CD14-positive monocyte (primary cell): ENCODE measurements around the gene SAV1. TPM values are rescaled to one million over a fixed set of nuclear protein-coding genes. Genes with fewer than 3 reads are reported as not detected.

Experiments used
- DNase-seq, 3 donors: peaks; one replicate each; pipeline ENCODE4 v3.0.0-alpha.2; 2011 to 2022
- H2AFZ ChIP-seq: 2 replicates; pipeline ENCODE4 v1.6.0; 2012; ENCODE audit warnings: mild to moderate bottlenecking, low read depth, low read length, inconsistent platforms; ENCODE audit not compliant: insufficient read depth, poor library complexity, severe bottlenecking
- H3K27ac ChIP-seq, 2 donors: 1 replicate in 1 of 2; 2 replicates in 1 of 2; pipeline ENCODE4 v1.5.1; 2012 to 2013; ENCODE audit warnings: low read length in 2 of 2, control low read depth in 1 of 2, inconsistent platforms in 1 of 2, low read depth in 1 of 2, mild to moderate bottlenecking in 1 of 2
- H3K27me3 ChIP-seq, 2 donors: one replicate each; pipeline versions ENCODE4 v1.6.0 to v1.6.1; 2011 to 2013; ENCODE audit warnings: low read length in 2 of 2; ENCODE audit not compliant: control insufficient read depth in 2 of 2, insufficient read depth in 2 of 2
- H3K36me3 ChIP-seq, 2 donors: replicated peaks in 1 of 2; 1 replicate in 1 of 2; 2 replicates in 1 of 2; pipeline versions ENCODE4 v1.5.1 to v1.6.1; 2012 to 2013; ENCODE audit warnings: low read length in 2 of 2, control low read depth in 1 of 2, inconsistent platforms in 1 of 2, mild to moderate bottlenecking in 1 of 2; ENCODE audit not compliant: insufficient read depth in 2 of 2, control insufficient read depth in 1 of 2
- H3K4me1 ChIP-seq, 2 donors: 1 replicate in 1 of 2; 2 replicates in 1 of 2; pipeline versions ENCODE4 v1.5.1 to v1.6.1; 2012 to 2013; ENCODE audit warnings: low read length in 2 of 2, control low read depth in 1 of 2, inconsistent platforms in 1 of 2, mild to moderate bottlenecking in 1 of 2, moderate library complexity in 1 of 2; ENCODE audit not compliant: insufficient read depth in 2 of 2, control insufficient read depth in 1 of 2
- H3K4me2 ChIP-seq: replicated peaks from 2 replicates; pipeline ENCODE3; 2012; ENCODE audit warnings: low read length, moderate library complexity, mild to moderate bottlenecking; ENCODE audit not compliant: poor library complexity, severe bottlenecking; ENCODE audit errors: extremely low read depth
- H3K4me3 ChIP-seq, 3 experiments: fragments of 200-600 bp in 1 of 3; sonication (generic) in 1 of 3; replicated peaks in 1 of 3; 1 replicate in 2 of 3; 2 replicates in 1 of 3; pipeline ENCODE4 v1.5.1; 2011 to 2013; ENCODE audit warnings: low read length in 3 of 3, mild to moderate bottlenecking in 3 of 3, control low read depth in 2 of 3, low read depth in 2 of 3, inconsistent platforms in 1 of 3, moderate library complexity in 1 of 3
- H3K79me2 ChIP-seq: 2 replicates; pipeline ENCODE4 v1.6.0; 2012; ENCODE audit warnings: mild to moderate bottlenecking, control low read depth, inconsistent platforms, low read length, moderate library complexity; ENCODE audit not compliant: insufficient read depth
- H3K9ac ChIP-seq: 2 replicates; pipeline ENCODE4 v1.6.0; 2017; ENCODE audit warnings: low read length, mild to moderate bottlenecking; ENCODE audit not compliant: insufficient read depth, poor library complexity, severe bottlenecking
- H3K9me3 ChIP-seq, 2 donors: replicated peaks in 1 of 2; 1 replicate in 1 of 2; 2 replicates in 1 of 2; pipeline versions ENCODE4 v1.5.1 to v1.6.1; 2012 to 2013; ENCODE audit warnings: low read length in 2 of 2, control low read depth in 1 of 2; ENCODE audit not compliant: control insufficient read depth in 1 of 2, insufficient read depth in 1 of 2
- H4K20me1 ChIP-seq: 2 replicates; pipeline ENCODE4 v1.6.0; 2012; ENCODE audit warnings: mild to moderate bottlenecking, low read length, control low read depth, moderate library complexity; ENCODE audit not compliant: insufficient read depth
- H3K27ac Mint-ChIP-seq, 7 donors: one replicate each; pipeline ENCODE4 v1.8.0; 2020; ENCODE audit warnings: mild to moderate bottlenecking in 7 of 7, mixed read lengths in 7 of 7, moderate library complexity in 6 of 7, inconsistent platforms in 2 of 7
- H3K27me3 Mint-ChIP-seq, 3 donors: one replicate each; pipeline ENCODE4 v1.8.0; 2021 to 2022; ENCODE audit warnings: low read depth in 3 of 3, mild to moderate bottlenecking in 3 of 3, mixed read lengths in 3 of 3, moderate library complexity in 3 of 3, inconsistent platforms in 1 of 3
- H3K36me3 Mint-ChIP-seq, 2 donors: one replicate each; pipeline ENCODE4 v1.8.0; 2020; ENCODE audit warnings: mixed read lengths in 2 of 2, inconsistent platforms in 1 of 2, mild to moderate bottlenecking in 1 of 2
- H3K4me1 Mint-ChIP-seq: one replicate; pipeline ENCODE4 v1.8.0; 2020; ENCODE audit warnings: mild to moderate bottlenecking, mixed read lengths
- H3K4me3 Mint-ChIP-seq, 2 donors: one replicate each; pipeline ENCODE4 v1.8.0; 2020; ENCODE audit warnings: mild to moderate bottlenecking in 2 of 2, mixed read lengths in 2 of 2, moderate library complexity in 1 of 2
- H3K9me3 Mint-ChIP-seq, 7 donors: one replicate each; pipeline ENCODE4 v1.8.0; 2020 to 2022; ENCODE audit warnings: mixed read lengths in 7 of 7, mild to moderate bottlenecking in 6 of 7, moderate library complexity in 6 of 7, inconsistent platforms in 2 of 7
- CTCF ChIP-seq: fragments of 200-600 bp; IDR thresholded peaks from one replicate; pipeline ENCODE4 v1.8.0; 2022; ENCODE audit warnings: antibody characterized with exemption, mild to moderate bottlenecking
- WGBS: methylation state at CpG from one replicate; pipeline ENCODE4 v1.1.5; 2013; ENCODE audit warnings: missing lambda C conversion rate; ENCODE audit not compliant: insufficient coverage; 5-methylcytosine and 5-hydroxymethylcytosine counted together
- intact Hi-C, 2 donors: fragments of 100-400 bp; cut with micrococcal nuclease; formaldehyde crosslinking; loops; one replicate each; pipeline versions ENCODE4 v1.15.0 to v1.15.1; 2023
- polyA plus RNA-seq, 3 donors: library from polyadenylated mRNA; depleted of rRNA in 1 of 3; unstranded in 2 of 3; stranded (reverse) in 1 of 3; fragments of 300-500 nt in 2 of 3; fragments of >200 nt in 1 of 3; fragmentation: Illumina TruSeq in 2 of 3; gene quantifications; 1 replicate in 2 of 3; 2 replicates in 1 of 3; pipeline ENCODE4 v1.2.3, GENCODE V29; 2012 to 2021

SAV1 gene
- polyA plus RNA-seq, 3 donors, result 1.8 to 5.1 (median 4.8) TPM

GRCh38 chr14:50635141-50635540 lies 33.0 kb downstream of the SAV1 start:
- no peak for DNase-seq
- Histone ChIP-seq H3K27me3 (no peaks in the 10 kb centered on the region), H3K36me3 (peaks cover 2 to 8% of the 10 kb centered on the region in 2 donors), H3K4me2 (no peak overlapping the region), H3K9me3 (no peaks in the 10 kb centered on the region), H3K79me2 (no peaks in the 10 kb centered on the region), H3K4me3 (no peak overlapping the region), H2AFZ (no peak overlapping the region), H4K20me1 (no peaks in the 10 kb centered on the region), H3K4me1 (no peaks in the 10 kb centered on the region), H3K9ac (no peak overlapping the region), H3K27ac (no peak overlapping the region)
- no peak overlapping the region for H3K27ac Mint-ChIP-seq
- intact Hi-C loops, result no loop called here
- H3K4me3 Mint-ChIP-seq, result no peak overlapping the region
- WGBS, result no CpG with 5 or more reads among the region's 2 CpGs
- no peaks in the 10 kb centered on the region for H3K9me3 Mint-ChIP-seq
- H3K4me1 Mint-ChIP-seq, result no peaks in the 10 kb centered on the region
- H3K36me3 Mint-ChIP-seq, result peaks cover 18 to 25% of the 10 kb centered on the region in 2 donors
- no peaks in the 10 kb centered on the region for H3K27me3 Mint-ChIP-seq
- no peak for TF ChIP-seq CTCF

GRCh38 chr14:50633954-50634353 lies 34.2 kb downstream of the SAV1 start:
- Histone ChIP-seq H3K9me3 (no peaks in the 10 kb centered on the region), H3K36me3 (peaks cover 0 to 2% of the 10 kb centered on the region in 2 donors), H3K79me2 (no peaks in the 10 kb centered on the region), H3K9ac (no peak overlapping the region), H3K4me1 (no peaks in the 10 kb centered on the region), H4K20me1 (no peaks in the 10 kb centered on the region), H3K27me3 (no peaks in the 10 kb centered on the region), H3K4me3 (no peak overlapping the region), H3K4me2 (no peak overlapping the region), H3K27ac (no peak overlapping the region), H2AFZ (no peak overlapping the region)
- Mint-ChIP-seq H3K4me3 (no peak overlapping the region), H3K27ac (no peak overlapping the region), H3K9me3 (no peaks in the 10 kb centered on the region), H3K4me1 (no peaks in the 10 kb centered on the region), H3K27me3 (no peaks in the 10 kb centered on the region), H3K36me3 (peaks cover 11 to 13% of the 10 kb centered on the region in 2 donors)
- no CpG with 5 or more reads among the region's 4 CpGs for WGBS
- intact Hi-C loops, result no loop called here
- TF ChIP-seq CTCF, result no peak
- DNase-seq, result no peak
